Measurements from ENCODE around the gene ATG3. TPM values are rescaled to one million over a fixed set of nuclear protein-coding genes. Genes with fewer than 3 reads are reported as not detected.

Gene ATG3
- total and polyA plus RNA-seq, 2 donors (not counting 3 experiments of a cell fraction or from before 2014, with no cell fraction given), result 36.0 to 62.4 TPM

- H3K36me3 ChIP-seq (ENCODE audit: control insufficient read depth in 2 of 2, extremely low read depth in 1 of 2, insufficient read depth in 2 of 2, low read length in 2 of 2), result no peaks in the 10 kb centered on the region
Observed at GRCh38 chr3:112606098-112606497, 44.3 kb upstream of the ATG3 start.

More at GRCh38 chr3:112606098-112606497, 44.3 kb upstream of the ATG3 start:
- Histone ChIP-seq H3K79me2 (ENCODE audit: control insufficient read depth, insufficient read depth, low read length) (no peaks in the 10 kb centered on the region), H3K27me3 (ENCODE audit: control insufficient read depth in 2 of 2, insufficient read depth in 2 of 2, low read length in 2 of 2) (no peaks in the 10 kb centered on the region), H3K4me3 (replicated peaks in 1 of 3; ENCODE audit: insufficient read depth in 1 of 3, low read depth in 1 of 3, low read length in 3 of 3) (no peak overlapping the region), H3K4me1 (ENCODE audit: control insufficient read depth, extremely low read depth, insufficient read depth, low read length) (peaks cover 17% of the 10 kb centered on the region), H3K9me1 (replicated peaks; ENCODE audit: control insufficient read depth, extremely low read depth, insufficient read depth, low read length) (no peaks in the 10 kb centered on the region), H3K27ac (ENCODE audit: insufficient read depth, low read depth, low read length) (peak overlapping the region; percentile 94), H2AFZ (ENCODE audit: low read depth, low read length) (no peak overlapping the region), H3K4me2 (ENCODE audit: insufficient read depth, low read length) (peak overlapping the region; percentile 68), H3K9ac (replicated peaks; ENCODE audit: extremely low read depth, insufficient read depth, low read length) (peak overlapping the region; percentile 76), H3K9me3 (replicated peaks; ENCODE audit: control insufficient read depth, insufficient read depth, low read length) (no peaks in the 10 kb centered on the region), H4K20me1 (replicated peaks; ENCODE audit: control insufficient read depth, extremely low read depth, insufficient read depth, low read length) (no peaks in the 10 kb centered on the region)
- TF ChIP-seq JUN (IDR thresholded peaks at IDR 0.05; ENCODE audit: borderline replicate concordance, insufficient read depth, insufficient read length, low read depth) (no peak), MAX (IDR thresholded peaks at IDR 0.05; ENCODE audit: insufficient read depth, insufficient read length) (no peak), GATA2 (IDR thresholded peaks at IDR 0.05; ENCODE audit: insufficient read depth, insufficient read length, low read depth, low read length) (no peak), EZH2 (IDR thresholded peaks at IDR 0.05; ENCODE audit: borderline replicate concordance, low read depth, low read length, severe bottlenecking) (no peak), POLR2A (IDR thresholded peaks at IDR 0.05; ENCODE audit: low read depth, low read length) (no peak), CTCF (IDR thresholded peaks at IDR 0.05; ENCODE audit: extremely low read depth in 1 of 2, insufficient read depth in 1 of 2, low read depth in 1 of 2, low read length in 2 of 2) (no peak), MYC (IDR thresholded peaks at IDR 0.05; ENCODE audit: low read depth, low read length) (no peak), FOS (IDR thresholded peaks at IDR 0.05; ENCODE audit: borderline replicate concordance, insufficient read depth, low read length) (no peak), POLR2AphosphoS5 (IDR thresholded peaks at IDR 0.05; ENCODE audit: insufficient read depth, low read depth, low read length) (no peak)
- intact Hi-C loops (cut with micrococcal nuclease) (no loop called here), dilution Hi-C loops (cut with MboI; ENCODE audit: extremely low pct_ligation_motif_present, low sequenced_read_pairs) (no loop called here)
- BruUV-seq (replicated peaks), result no TSS peak
- FAIRE-seq, result no peak
- ChIA-PET CTCF (interaction anchor here (0.8 to 2.7 kb wide), 10 partner anchors 16 to 373 kb away, joined by 3 to 26 read pairs (median 8); no protein-coding TSS in a partner anchor), POLR2A (interaction anchor here (1.4 to 2.4 kb wide), 3 partner anchors 24 to 34 kb away, joined by 3 to 12 read pairs (median 6); no protein-coding TSS in a partner anchor)
- DNase-seq (ENCODE audit: low read depth, low spot score), result peak; percentile 48

Data from endothelial cell of umbilical vein (primary cell).